WTC11 (cell line): ENCODE measurements around the gene ACOT6.

Experiments
- CBFB ChIP-seq: sonication (generic); formaldehyde crosslinking; IDR thresholded peaks from 2 replicates; pipeline ENCODE4 v1.8.1; 2022; ENCODE audit warnings: mild to moderate bottlenecking, low read depth, missing genetic modification reagents
- CTCF ChIP-seq: fragments of 200-600 bp; IDR thresholded peaks from 2 replicates; pipeline ENCODE4 v1.8.0; 2022; ENCODE audit warnings: antibody characterized with exemption
- GABPB1 ChIP-seq: sonication (generic); formaldehyde crosslinking; IDR thresholded peaks from 2 replicates; pipeline ENCODE4 v1.8.1; 2023; ENCODE audit warnings: mild to moderate bottlenecking, missing genetic modification reagents
- HMGA2 ChIP-seq: fragments of 250-450 bp; sonication (Bioruptor Pico); IDR thresholded peaks from 2 replicates; pipeline ENCODE4 v1.4.0; 2021; ENCODE audit warnings: mild to moderate bottlenecking, moderate library complexity
- MAX ChIP-seq: sonication (generic); formaldehyde crosslinking; IDR thresholded peaks from 2 replicates; pipeline ENCODE4 v1.8.0; 2022; ENCODE audit warnings: mild to moderate bottlenecking, missing genetic modification reagents
- NR3C1 ChIP-seq: sonication (generic); formaldehyde crosslinking; conservative IDR thresholded peaks from 2 replicates; pipeline ENCODE4 v1.8.1; 2023; ENCODE audit warnings: low read depth, mild to moderate bottlenecking, missing genetic modification reagents
- ZNF121 ChIP-seq: sonication (generic); formaldehyde crosslinking; IDR thresholded peaks from 2 replicates; pipeline ENCODE4 v1.8.0; 2023; ENCODE audit warnings: missing genetic modification reagents
- ZNF532 ChIP-seq: fragments of 250-450 bp; sonication (Bioruptor Pico); IDR thresholded peaks from 2 replicates; pipeline ENCODE4 v1.9.0; 2021; ENCODE audit warnings: mild to moderate bottlenecking, borderline replicate concordance

GRCh38 chr14:73602994-73603393 lies 9.3 kb upstream of the ACOT6 start:
- TF ChIP-seq ZNF532 (CRISPR knock-in tag), result no peak
- no peak for TF ChIP-seq MAX (CRISPR knock-in tag)
- no peak for TF ChIP-seq CTCF
- TF ChIP-seq CBFB, result no peak
- TF ChIP-seq HMGA2, result no peak
- no peak for TF ChIP-seq GABPB1 (CRISPR knock-in tag)
- TF ChIP-seq ZNF121 (CRISPR knock-in tag), result no peak
- no peak for TF ChIP-seq NR3C1 (CRISPR knock-in tag)
